Prostate gland (tissue), 2 donors: Measurements from ENCODE around the gene TMEM60.

Experiments
- POLR2AphosphoS5 ChIP-seq: sonication (generic); formaldehyde crosslinking; IDR thresholded peaks from one replicate; pipeline ENCODE4 v1.6.1; 2017; ENCODE audit warnings: antibody characterized with exemption
- TF ChIP-seq, protein P1 (sequence below), 4 experiments: fragments of 200-600 bp in 2 of 4; fragments of 450-650 bp in 2 of 4; sonication (generic) in 2 of 4; IDR thresholded peaks; 1 replicate in 3 of 4; 2 replicates in 1 of 4; pipeline ENCODE4 v1.5.1; 2016 to 2019; ENCODE audit warnings: antibody characterized with exemption in 4 of 4, mild to moderate bottlenecking in 2 of 4, moderate library complexity in 2 of 4

DNA sequence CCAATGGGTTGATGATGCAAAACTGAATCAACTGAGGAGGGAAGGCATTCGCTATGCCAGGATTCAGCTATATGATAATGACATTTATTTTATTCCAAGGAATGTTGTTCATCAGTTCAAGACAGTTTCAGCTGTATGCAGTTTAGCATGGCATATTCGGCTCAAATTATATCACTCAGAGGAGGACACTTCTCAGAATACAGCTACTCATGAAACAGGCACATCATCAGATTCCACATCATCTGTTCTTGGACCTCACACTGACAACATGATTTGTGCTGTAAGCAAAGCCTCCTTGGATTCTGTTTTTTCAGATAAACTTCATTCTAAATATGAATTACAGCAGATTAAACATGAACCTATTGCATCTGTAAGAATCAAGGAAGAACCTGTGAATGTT is 19.7 kb downstream of the TMEM60 start:
- TF ChIP-seq, protein P1, sequence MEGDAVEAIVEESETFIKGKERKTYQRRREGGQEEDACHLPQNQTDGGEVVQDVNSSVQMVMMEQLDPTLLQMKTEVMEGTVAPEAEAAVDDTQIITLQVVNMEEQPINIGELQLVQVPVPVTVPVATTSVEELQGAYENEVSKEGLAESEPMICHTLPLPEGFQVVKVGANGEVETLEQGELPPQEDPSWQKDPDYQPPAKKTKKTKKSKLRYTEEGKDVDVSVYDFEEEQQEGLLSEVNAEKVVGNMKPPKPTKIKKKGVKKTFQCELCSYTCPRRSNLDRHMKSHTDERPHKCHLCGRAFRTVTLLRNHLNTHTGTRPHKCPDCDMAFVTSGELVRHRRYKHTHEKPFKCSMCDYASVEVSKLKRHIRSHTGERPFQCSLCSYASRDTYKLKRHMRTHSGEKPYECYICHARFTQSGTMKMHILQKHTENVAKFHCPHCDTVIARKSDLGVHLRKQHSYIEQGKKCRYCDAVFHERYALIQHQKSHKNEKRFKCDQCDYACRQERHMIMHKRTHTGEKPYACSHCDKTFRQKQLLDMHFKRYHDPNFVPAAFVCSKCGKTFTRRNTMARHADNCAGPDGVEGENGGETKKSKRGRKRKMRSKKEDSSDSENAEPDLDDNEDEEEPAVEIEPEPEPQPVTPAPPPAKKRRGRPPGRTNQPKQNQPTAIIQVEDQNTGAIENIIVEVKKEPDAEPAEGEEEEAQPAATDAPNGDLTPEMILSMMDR (IDR thresholded peaks at IDR 0.05): no peak
- no peak for TF ChIP-seq POLR2AphosphoS5
